ENCODE data around the gene POLR3A.

POLR3A gene

DNA sequence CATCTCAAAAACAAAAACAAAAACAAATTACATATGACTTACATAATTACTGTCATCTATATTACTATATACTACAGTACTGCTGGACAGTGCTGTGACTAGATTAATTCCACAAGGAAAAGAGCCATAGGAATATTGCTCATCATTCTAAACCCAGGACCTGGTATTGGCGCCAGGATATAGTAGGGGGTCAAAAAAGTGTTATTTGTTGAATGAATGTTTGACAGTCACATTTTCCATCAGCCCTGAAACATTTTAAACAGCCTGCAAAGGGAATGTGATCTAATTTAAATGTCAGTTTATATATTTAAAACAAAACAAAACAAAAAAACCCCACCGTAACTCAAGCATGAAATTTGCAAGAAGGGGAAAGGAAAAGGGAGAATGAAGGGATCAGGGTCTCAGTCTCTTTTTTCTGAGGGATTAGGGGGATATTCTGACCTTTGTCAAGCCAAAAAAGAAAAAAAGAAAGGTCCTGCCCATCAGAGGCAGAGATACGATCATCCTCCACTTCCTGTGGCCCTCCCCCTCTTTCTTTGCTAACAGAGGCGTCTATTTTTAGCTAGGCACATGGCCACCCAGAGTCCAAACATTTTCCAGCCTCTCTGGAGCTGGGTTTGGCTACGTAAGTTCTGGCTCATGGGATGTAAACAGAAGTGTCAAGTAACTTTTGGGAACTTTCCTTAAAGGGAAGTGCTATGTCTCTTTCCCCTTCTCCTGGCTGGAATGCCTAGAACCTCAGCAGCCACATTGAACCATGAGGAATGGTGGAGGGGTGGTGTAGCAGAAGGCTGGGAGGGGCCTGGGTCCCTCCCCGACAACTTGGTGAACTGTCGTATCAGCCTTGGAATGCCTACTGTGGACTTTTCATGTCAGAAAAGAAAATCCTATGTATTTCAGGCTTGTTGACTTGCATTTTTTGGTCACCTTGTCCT, 58.2 kb downstream of the POLR3A start:
- Histone ChIP-seq H3K18ac (ENCODE audit: low read length) (no peak overlapping the region), H2BK5ac (ENCODE audit: low read depth, low read length, poor library complexity) (peak overlapping the region; percentile 15), H2AK5ac (ENCODE audit: low read length) (no peak overlapping the region), H3K4ac (ENCODE audit: low read depth, low read length) (no peak overlapping the region), H3K4me2 (ENCODE audit: low read length) (peak overlapping the region; percentile 45), H2BK12ac (ENCODE audit: low read length) (peak overlapping the region; percentile 29), H3K14ac (ENCODE audit: low read length) (no peak overlapping the region), H4K91ac (ENCODE audit: low read depth, low read length) (peak overlapping the region; percentile 48), H3K79me1 (ENCODE audit: low read length) (peaks cover 6% of the 10 kb centered on the region), H3K4me1 (ENCODE audit: control insufficient read depth in 1 of 2, insufficient read depth in 2 of 2, low read length in 2 of 2) (peaks cover 8% of the 10 kb centered on the region in 2 experiments), H3K79me2 (ENCODE audit: control insufficient read depth, insufficient read depth, low read length, poor library complexity) (no peaks in the 10 kb centered on the region), H3K36me3 (ENCODE audit: control insufficient read depth in 1 of 2, insufficient read depth in 2 of 2, low read length in 2 of 2) (peaks cover 0 to 7% of the 10 kb centered on the region in 2 experiments), H3K4me3 (ENCODE audit: low read depth, low read length) (no peak overlapping the region), H4K8ac (ENCODE audit: low read depth, low read length) (no peak overlapping the region), H3K27me3 (ENCODE audit: insufficient read depth, low read length) (no peaks in the 10 kb centered on the region), H2AFZ (ENCODE audit: insufficient read depth, low read length, poor library complexity) (no peak overlapping the region), H3K23ac (ENCODE audit: low read length) (no peak overlapping the region), H3K9ac (ENCODE audit: low read length) (no peak overlapping the region), H3K9me3 (ENCODE audit: insufficient read depth, low read depth, low read length) (no peaks in the 10 kb centered on the region), H2BK120ac (ENCODE audit: insufficient read depth, low read length, poor library complexity) (peak overlapping the region; percentile 24), H3K27ac (ENCODE audit: low read depth, low read length) (peak overlapping the region; percentile 70), H4K12ac (ENCODE audit: low read depth, low read length) (no peak overlapping the region)
- DNase-seq: peak; percentile 27 to 36
- WGBS (ENCODE audit: extremely low coverage, insufficient coverage, insufficient read length): no CpG with 5 or more reads among the region's 7 CpGs

DNA sequence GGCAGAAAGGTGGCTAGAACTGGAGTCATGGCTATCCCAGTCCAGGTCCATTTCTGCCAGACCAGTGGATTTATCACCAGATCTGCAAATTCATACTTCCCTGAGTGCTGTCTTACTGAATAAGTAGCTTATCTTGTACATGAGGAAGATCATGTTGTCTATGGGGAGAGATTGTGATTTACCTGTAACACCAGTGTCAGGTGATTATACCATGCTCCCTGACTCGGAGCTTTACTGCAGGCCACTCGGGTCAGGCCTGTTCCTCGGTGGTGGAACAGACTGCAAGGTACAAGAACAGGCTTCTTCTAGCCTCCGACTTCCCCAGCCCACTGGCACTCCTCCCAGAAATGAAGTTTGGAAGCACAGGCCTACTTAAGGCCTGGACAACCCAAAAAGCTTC, 60.2 kb downstream of the POLR3A start:
- Histone ChIP-seq H3K4me3 (ENCODE audit: low read depth, low read length) (no peak overlapping the region), H3K14ac (ENCODE audit: low read length) (no peak overlapping the region), H3K4me1 (ENCODE audit: control insufficient read depth in 1 of 2, insufficient read depth in 2 of 2, low read length in 2 of 2) (peaks cover 8% of the 10 kb centered on the region in 2 experiments), H3K27me3 (ENCODE audit: insufficient read depth, low read length) (no peaks in the 10 kb centered on the region), H4K8ac (ENCODE audit: low read depth, low read length) (no peak overlapping the region), H3K36me3 (ENCODE audit: control insufficient read depth in 1 of 2, insufficient read depth in 2 of 2, low read length in 2 of 2) (no peaks in the 10 kb centered on the region), H3K9me3 (ENCODE audit: insufficient read depth, low read depth, low read length) (peaks cover under 1% of the 10 kb centered on the region), H2BK12ac (ENCODE audit: low read length) (peak overlapping the region; percentile 35), H3K79me2 (ENCODE audit: control insufficient read depth, insufficient read depth, low read length, poor library complexity) (no peaks in the 10 kb centered on the region), H3K79me1 (ENCODE audit: low read length) (peaks cover 6% of the 10 kb centered on the region), H4K12ac (ENCODE audit: low read depth, low read length) (no peak overlapping the region), H3K9ac (ENCODE audit: low read length) (no peak overlapping the region), H2AFZ (ENCODE audit: insufficient read depth, low read length, poor library complexity) (no peak overlapping the region), H2BK5ac (ENCODE audit: low read depth, low read length, poor library complexity) (no peak overlapping the region), H2BK120ac (ENCODE audit: insufficient read depth, low read length, poor library complexity) (no peak overlapping the region), H3K23ac (ENCODE audit: low read length) (no peak overlapping the region), H3K4me2 (ENCODE audit: low read length) (no peak overlapping the region), H3K27ac (ENCODE audit: low read depth, low read length) (no peak overlapping the region), H3K18ac (ENCODE audit: low read length) (no peak overlapping the region), H4K91ac (ENCODE audit: low read depth, low read length) (peak overlapping the region; percentile 22), H2AK5ac (ENCODE audit: low read length) (no peak overlapping the region), H3K4ac (ENCODE audit: low read depth, low read length) (no peak overlapping the region)
- WGBS (ENCODE audit: extremely low coverage, insufficient coverage, insufficient read length): no CpG with 5 or more reads among the region's 4 CpGs
- no peak for DNase-seq

DNA sequence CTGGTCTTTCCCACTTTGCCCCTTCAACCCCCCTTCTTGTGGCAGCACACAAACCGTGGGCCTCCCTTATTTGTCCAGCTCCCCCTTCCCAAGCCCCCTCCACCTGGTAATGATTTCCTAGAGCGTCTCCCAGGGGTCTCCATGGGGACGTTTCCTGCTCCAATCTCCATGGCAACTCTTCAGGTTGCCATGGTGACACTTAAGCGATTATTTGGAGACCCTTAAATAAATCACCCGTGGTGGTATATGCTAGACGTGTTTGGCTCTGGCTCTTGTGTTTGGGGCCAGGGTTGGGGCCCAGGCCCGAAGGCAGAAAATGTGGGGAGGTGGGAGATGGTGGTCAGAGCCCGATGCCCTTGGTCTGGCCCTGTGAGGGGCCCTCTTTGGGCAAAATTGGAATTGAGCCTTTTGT, 61.7 kb downstream of the POLR3A start:
- Histone ChIP-seq H3K27me3 (ENCODE audit: insufficient read depth, low read length) (no peaks in the 10 kb centered on the region), H3K36me3 (ENCODE audit: control insufficient read depth in 1 of 2, insufficient read depth in 2 of 2, low read length in 2 of 2) (no peaks in the 10 kb centered on the region), H2AFZ (ENCODE audit: insufficient read depth, low read length, poor library complexity) (no peak overlapping the region), H2BK12ac (ENCODE audit: low read length) (no peak overlapping the region), H3K4me2 (ENCODE audit: low read length) (no peak overlapping the region), H2BK120ac (ENCODE audit: insufficient read depth, low read length, poor library complexity) (no peak overlapping the region), H3K27ac (ENCODE audit: low read depth, low read length) (no peak overlapping the region), H3K4me1 (ENCODE audit: control insufficient read depth in 1 of 2, insufficient read depth in 2 of 2, low read length in 2 of 2) (peaks cover 8% of the 10 kb centered on the region in 2 experiments), H3K9me3 (ENCODE audit: insufficient read depth, low read depth, low read length) (peaks cover 4% of the 10 kb centered on the region), H2BK5ac (ENCODE audit: low read depth, low read length, poor library complexity) (no peak overlapping the region), H3K79me1 (ENCODE audit: low read length) (peaks cover 6% of the 10 kb centered on the region), H4K91ac (ENCODE audit: low read depth, low read length) (no peak overlapping the region), H4K12ac (ENCODE audit: low read depth, low read length) (no peak overlapping the region), H3K18ac (ENCODE audit: low read length) (no peak overlapping the region), H3K9ac (ENCODE audit: low read length) (no peak overlapping the region), H4K8ac (ENCODE audit: low read depth, low read length) (no peak overlapping the region), H2AK5ac (ENCODE audit: low read length) (no peak overlapping the region), H3K23ac (ENCODE audit: low read length) (no peak overlapping the region), H3K14ac (ENCODE audit: low read length) (no peak overlapping the region), H3K79me2 (ENCODE audit: control insufficient read depth, insufficient read depth, low read length, poor library complexity) (no peaks in the 10 kb centered on the region), H3K4me3 (ENCODE audit: low read depth, low read length) (no peak overlapping the region), H3K4ac (ENCODE audit: low read depth, low read length) (no peak overlapping the region)
- no CpG with 5 or more reads among the region's 8 CpGs for WGBS (ENCODE audit: extremely low coverage, insufficient coverage, insufficient read length)
- DNase-seq: no peak

DNA sequence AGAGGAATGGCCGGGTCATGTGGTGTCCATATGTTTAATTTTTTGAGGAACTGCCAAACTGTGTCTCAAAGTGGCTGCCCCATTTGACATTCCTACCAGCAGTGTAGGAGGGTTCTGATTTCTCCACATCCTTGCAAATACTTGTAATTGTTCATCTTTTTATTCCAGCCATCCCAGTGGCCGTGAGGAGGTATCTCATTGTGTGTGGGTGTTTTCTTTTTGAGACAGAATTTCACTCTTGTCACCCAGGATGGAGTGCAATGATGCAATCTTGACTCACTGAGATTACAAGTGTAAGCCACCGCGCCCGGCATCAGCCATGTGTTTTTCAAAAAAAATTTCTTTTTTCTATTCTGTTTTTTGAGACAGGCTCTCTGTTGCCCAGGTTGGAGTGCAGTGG, 64.0 kb downstream of the POLR3A start:
- no peak overlapping the region for H3K4me2 ChIP-seq (ENCODE audit: low read length)
- DNase-seq: peak in 1 of 2 donors; percentile 6
- no peak overlapping the region for H3K23ac ChIP-seq (ENCODE audit: low read length)
- peaks cover under 1% of the 10 kb centered on the region for H3K79me1 ChIP-seq (ENCODE audit: low read length)
- no CpG with 5 or more reads among the region's 5 CpGs for WGBS (ENCODE audit: extremely low coverage, insufficient coverage, insufficient read length)
- no peaks in the 10 kb centered on the region for H3K27me3 ChIP-seq (ENCODE audit: insufficient read depth, low read length)
- H2BK120ac ChIP-seq (ENCODE audit: insufficient read depth, low read length, poor library complexity): no peak overlapping the region
- H3K36me3 ChIP-seq (ENCODE audit: control insufficient read depth in 1 of 2, insufficient read depth in 2 of 2, low read length in 2 of 2): no peaks in the 10 kb centered on the region
- H3K27ac ChIP-seq (ENCODE audit: low read depth, low read length): no peak overlapping the region
- no peak overlapping the region for H2BK5ac ChIP-seq (ENCODE audit: low read depth, low read length, poor library complexity)
- H3K4ac ChIP-seq (ENCODE audit: low read depth, low read length): no peak overlapping the region
- H4K12ac ChIP-seq (ENCODE audit: low read depth, low read length): no peak overlapping the region
- H3K9ac ChIP-seq (ENCODE audit: low read length): no peak overlapping the region
- H4K91ac ChIP-seq (ENCODE audit: low read depth, low read length): no peak overlapping the region
- peaks cover 6% of the 10 kb centered on the region for H3K9me3 ChIP-seq (ENCODE audit: insufficient read depth, low read depth, low read length)
- peaks cover 2 to 3% of the 10 kb centered on the region in 2 experiments for H3K4me1 ChIP-seq (ENCODE audit: control insufficient read depth in 1 of 2, insufficient read depth in 2 of 2, low read length in 2 of 2)
- no peak overlapping the region for H3K14ac ChIP-seq (ENCODE audit: low read length)
- no peak overlapping the region for H4K8ac ChIP-seq (ENCODE audit: low read depth, low read length)
- no peak overlapping the region for H2AK5ac ChIP-seq (ENCODE audit: low read length)
- H3K79me2 ChIP-seq (ENCODE audit: control insufficient read depth, insufficient read depth, low read length, poor library complexity): no peaks in the 10 kb centered on the region
- no peak overlapping the region for H2AFZ ChIP-seq (ENCODE audit: insufficient read depth, low read length, poor library complexity)
- no peak overlapping the region for H3K4me3 ChIP-seq (ENCODE audit: low read depth, low read length)
- no peak overlapping the region for H3K18ac ChIP-seq (ENCODE audit: low read length)
- H2BK12ac ChIP-seq (ENCODE audit: low read length): no peak overlapping the region

Data from trophoblast cell (in vitro differentiated cells and primary cell).